Keratinocyte (primary cell): Measurements from ENCODE around the gene FNIP2.

Source experiments
- EZH2 ChIP-seq: IDR thresholded peaks from one replicate; pipeline ENCODE4 v1.6.1; 2012; ENCODE audit warnings: inconsistent platforms, mild to moderate bottlenecking, low read length, moderate library complexity
- TF ChIP-seq, protein P1 (sequence below), 3 experiments: IDR thresholded peaks in 1 of 3; conservative IDR thresholded peaks in 1 of 3; optimal IDR thresholded peaks in 1 of 3; 2 replicates in 2 of 3; 3 replicates in 1 of 3; pipeline versions ENCODE3 to v1.5.1; 2011; ENCODE audit warnings: low read length in 3 of 3, mild to moderate bottlenecking in 3 of 3, moderate library complexity in 2 of 3, control low read depth in 1 of 3, inconsistent platforms in 1 of 3; ENCODE audit not compliant: insufficient read depth in 2 of 3; ENCODE audit errors: extremely low read depth in 1 of 3

GRCh38 chr4:158793021-158793420 is 24.2 kb downstream of the FNIP2 start:
- TF ChIP-seq, protein P1, sequence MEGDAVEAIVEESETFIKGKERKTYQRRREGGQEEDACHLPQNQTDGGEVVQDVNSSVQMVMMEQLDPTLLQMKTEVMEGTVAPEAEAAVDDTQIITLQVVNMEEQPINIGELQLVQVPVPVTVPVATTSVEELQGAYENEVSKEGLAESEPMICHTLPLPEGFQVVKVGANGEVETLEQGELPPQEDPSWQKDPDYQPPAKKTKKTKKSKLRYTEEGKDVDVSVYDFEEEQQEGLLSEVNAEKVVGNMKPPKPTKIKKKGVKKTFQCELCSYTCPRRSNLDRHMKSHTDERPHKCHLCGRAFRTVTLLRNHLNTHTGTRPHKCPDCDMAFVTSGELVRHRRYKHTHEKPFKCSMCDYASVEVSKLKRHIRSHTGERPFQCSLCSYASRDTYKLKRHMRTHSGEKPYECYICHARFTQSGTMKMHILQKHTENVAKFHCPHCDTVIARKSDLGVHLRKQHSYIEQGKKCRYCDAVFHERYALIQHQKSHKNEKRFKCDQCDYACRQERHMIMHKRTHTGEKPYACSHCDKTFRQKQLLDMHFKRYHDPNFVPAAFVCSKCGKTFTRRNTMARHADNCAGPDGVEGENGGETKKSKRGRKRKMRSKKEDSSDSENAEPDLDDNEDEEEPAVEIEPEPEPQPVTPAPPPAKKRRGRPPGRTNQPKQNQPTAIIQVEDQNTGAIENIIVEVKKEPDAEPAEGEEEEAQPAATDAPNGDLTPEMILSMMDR (optimal IDR thresholded peaks at IDR 0.05 in 1 of 3, IDR thresholded peaks at IDR 0.05 in 1 of 3, conservative IDR thresholded peaks at IDR 0.05 in 1 of 3; ENCODE audit: extremely low read depth in 1 of 3, insufficient read depth in 2 of 3, low read length in 3 of 3), result no peak
- no peak for TF ChIP-seq EZH2
